Measurements from ENCODE around the gene AKAP8. TPM values are rescaled to one million over a fixed set of nuclear protein-coding genes. Genes with fewer than 3 reads are reported as not detected.
"Not testable (repeated sequence)": the region's sequence is repeated elsewhere in the genome, so short reads cannot be mapped to it uniquely, and the experiment has no call there.

Gene AKAP8
- total RNA-seq, 4 donors from 2014 or later, result 26.4 to 58.5 (median 55.9) TPM

GRCh38 chr19:15365264-15365663 is 14.3 kb downstream of the AKAP8 start:
- TF ChIP-seq POLR2A (IDR thresholded peaks at IDR 0.05), result no peak
- Histone ChIP-seq H3K27me3 (no peaks in the 10 kb centered on the region), H3K36me3 (peaks cover 9 to 86% (median 51%) of the 10 kb centered on the region in 3 donors), H3K4me3 (no peak overlapping the region), H3K4me1 (no peaks in the 10 kb centered on the region), H3K27ac (no peak overlapping the region), H3K9me3 (no peaks in the 10 kb centered on the region)
- 77 to 100% methylated on average over 2 of the region's 6 CpGs for WGBS, 2 donors
- no peak for DNase-seq (ENCODE audit: low spot score in 2 of 2)

GRCh38 chr19:15363791-15364190 is 15.8 kb downstream of the AKAP8 start:
- DNase-seq (ENCODE audit: low spot score in 2 of 2); H3K27me3 ChIP-seq; H3K4me1 ChIP-seq; H3K4me3 ChIP-seq; H3K9me3 ChIP-seq; H3K27ac ChIP-seq: not testable (repeated sequence)
- peaks cover 9 to 86% (median 46%) of the 10 kb centered on the region in 3 donors for H3K36me3 ChIP-seq
- WGBS, 2 donors, result 60 to 65% methylated on average over 3 of the region's 3 CpGs

- 80 to 97% methylated on average over 3 to 12 of the region's 30 CpGs for WGBS, 2 donors
- H3K36me3 ChIP-seq, result peaks cover 11 to 86% (median 50%) of the 10 kb centered on the region in 3 donors
Measured at GRCh38 chr19:15363048-15363447, 16.5 kb downstream of the AKAP8 start.

GRCh38 chr19:15360015-15360414 is 19.6 kb downstream of the AKAP8 start:
- H3K4me3 ChIP-seq; H3K27me3 ChIP-seq; DNase-seq (ENCODE audit: low spot score in 2 of 2); H3K4me1 ChIP-seq; H3K27ac ChIP-seq; H3K9me3 ChIP-seq: not testable (repeated sequence)
- 74 to 75% methylated on average over 4 of the region's 4 CpGs for WGBS, 2 donors
- H3K36me3 ChIP-seq, result peaks cover 7 to 88% (median 46%) of the 10 kb centered on the region in 3 donors

More at GRCh38 chr19:15363048-15363447, 16.5 kb downstream of the AKAP8 start:
- DNase-seq (ENCODE audit: low spot score in 2 of 2); H3K27ac ChIP-seq; H3K4me3 ChIP-seq; H3K4me1 ChIP-seq; H3K27me3 ChIP-seq; H3K9me3 ChIP-seq: not testable (repeated sequence)

- no peak overlapping the region for H3K4me3 ChIP-seq
- WGBS, 2 donors, result 80 to 92% methylated on average over 3 of the region's 3 CpGs
- TF ChIP-seq CTCF (IDR thresholded peaks at IDR 0.05) (no peak), POLR2A (IDR thresholded peaks at IDR 0.05) (no peak), EP300 (IDR thresholded peaks at IDR 0.05) (no peak)
- no peak overlapping the region for H3K27ac ChIP-seq
- H3K4me1 ChIP-seq, result no peaks in the 10 kb centered on the region
- H3K9me3 ChIP-seq, result no peaks in the 10 kb centered on the region
- DNase-seq (ENCODE audit: low spot score in 2 of 2), result no peak
- H3K27me3 ChIP-seq, result no peaks in the 10 kb centered on the region
- peaks cover 6 to 90% (median 51%) of the 10 kb centered on the region in 3 donors for H3K36me3 ChIP-seq
Measured at GRCh38 chr19:15358918-15359317, 20.7 kb downstream of the AKAP8 start.

- H3K4me3 ChIP-seq, result no peak overlapping the region
- no peaks in the 10 kb centered on the region for H3K27me3 ChIP-seq
- TF ChIP-seq CTCF (IDR thresholded peaks at IDR 0.05) (no peak), EP300 (IDR thresholded peaks at IDR 0.05) (no peak), POLR2A (IDR thresholded peaks at IDR 0.05) (no peak)
- no peak for DNase-seq (ENCODE audit: low spot score in 2 of 2)
- no peaks in the 10 kb centered on the region for H3K4me1 ChIP-seq
- WGBS, 2 donors, result 97 to 99% methylated on average over 4 of the region's 4 CpGs
- no peak overlapping the region for H3K27ac ChIP-seq
- H3K36me3 ChIP-seq, result peaks cover 6 to 96% (median 52%) of the 10 kb centered on the region in 3 donors
- no peaks in the 10 kb centered on the region for H3K9me3 ChIP-seq
Measured at GRCh38 chr19:15357906-15358305, 21.7 kb downstream of the AKAP8 start.

- Histone ChIP-seq H3K9me3 (no peaks in the 10 kb centered on the region), H3K4me1 (no peaks in the 10 kb centered on the region), H3K4me3 (no peak overlapping the region), H3K27me3 (no peaks in the 10 kb centered on the region), H3K36me3 (peaks cover 6 to 84% (median 46%) of the 10 kb centered on the region in 3 donors), H3K27ac (no peak overlapping the region)
- 86 to 87% methylated on average over 27 of the region's 27 CpGs for WGBS, 2 donors
- no peak for DNase-seq (ENCODE audit: low spot score in 2 of 2)
- TF ChIP-seq EP300 (IDR thresholded peaks at IDR 0.05) (no peak), CTCF (IDR thresholded peaks at IDR 0.05) (no peak), POLR2A (IDR thresholded peaks at IDR 0.05) (no peak)
Measured at GRCh38 chr19:15354566-15355296, 24.9 kb downstream of the AKAP8 start.

All from tibial nerve (tissue), 4 donors.